ENCODE data around the gene CCDC13. TPM values are rescaled to one million over a fixed set of nuclear protein-coding genes. Genes with fewer than 3 reads are reported as not detected.
A peak's percentile ranks its signal among the peaks of the same experiment; 100 is the strongest.

The CCDC13 gene
- total and polyA plus RNA-seq, 4 donors = 1.9 to 7.6 (median 3.2) TPM

DNA sequence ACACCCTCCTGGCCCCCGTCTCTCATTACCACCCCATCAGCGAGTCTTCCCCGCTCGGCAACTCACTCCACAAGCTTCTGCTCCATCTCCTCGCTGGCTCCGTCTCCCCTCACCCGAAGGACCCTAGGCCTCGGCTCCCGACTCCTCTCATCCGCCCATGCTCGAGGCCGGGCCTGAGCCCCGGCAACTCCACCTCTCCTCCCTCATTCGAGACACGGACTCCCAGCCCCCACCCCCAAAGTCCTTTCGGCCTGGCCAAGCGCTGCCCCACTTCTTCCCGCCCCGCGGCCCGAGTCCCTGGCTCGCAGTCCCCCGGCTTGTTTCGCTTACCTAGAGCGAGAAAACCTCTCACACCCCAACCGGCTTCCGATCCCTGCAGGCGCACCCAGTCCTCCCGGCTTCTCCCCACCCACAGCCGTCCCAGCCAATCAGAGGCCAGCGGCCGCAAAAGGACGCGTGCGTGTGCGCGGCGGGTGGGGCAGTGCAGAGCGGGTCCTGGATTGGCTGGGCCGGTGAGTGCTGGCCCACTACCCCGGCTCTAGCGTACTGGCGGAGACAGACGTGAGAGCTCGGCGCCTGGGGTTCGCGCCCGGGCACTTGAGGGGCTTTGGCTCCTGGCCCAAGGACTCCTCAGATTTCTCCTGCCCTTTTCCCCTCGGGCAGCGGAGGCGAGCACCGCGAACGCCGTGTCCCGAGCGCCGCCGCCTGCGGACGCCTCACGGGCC is 31.2 kb upstream of the CCDC13 start, which contains the start of gene HIGD1A:
HIGD1A (minus strand) TSS at position 385 of the 725 bp plus-strand sequence. CDS start 10,237 bp downstream, outside the sequence.
- Histone ChIP-seq H3K36me3 (ENCODE audit: control insufficient read depth in 4 of 4, insufficient read depth in 4 of 4, low read length in 4 of 4) (no peaks in the 10 kb centered on the region), H3K27me3 (ENCODE audit: control insufficient read depth in 3 of 3, insufficient read depth in 3 of 3, low read length in 2 of 3) (no peaks in the 10 kb centered on the region), H3K27ac (ENCODE audit: low read depth in 1 of 2, low read length in 1 of 2) (peak within 1 kb of the TSS; percentile 94 to 96), H3K4me1 (ENCODE audit: control insufficient read depth in 5 of 5, insufficient read depth in 5 of 5, low read length in 5 of 5) (peaks cover 7 to 24% (median 10%) of the 10 kb centered on the region in 5 donors), H3K9ac (ENCODE audit: insufficient read depth in 1 of 2, low read length in 2 of 2) (peak within 1 kb of the TSS; percentile 81 to 97), H3K9me3 (ENCODE audit: control insufficient read depth in 4 of 4, insufficient read depth in 3 of 4, low read length in 3 of 4) (no peaks in the 10 kb centered on the region), H3K4me3 (peak within 1 kb of the TSS; percentile 83)
- peak; percentile 99 for ATAC-seq (ENCODE audit: insufficient read depth, low FRiP score)
- peak; percentile 96 to 97 (median 97) for DNase-seq
- no peak for TF ChIP-seq CTCF (IDR thresholded peaks at IDR 0.05; ENCODE audit: control extremely low read depth, extremely low read depth)
- WGBS, 2 donors = 0 to 1% methylated on average over 55 to 63 of the region's 63 CpGs

GRCh38 chr3:42803414-42804105 is 30.5 kb upstream of the CCDC13 start:
- Histone ChIP-seq H3K4me3 (peak overlapping the region; percentile 83), H3K27ac (ENCODE audit: low read depth in 1 of 2, low read length in 1 of 2) (peak overlapping the region; percentile 94 to 96), H3K9ac (ENCODE audit: insufficient read depth in 1 of 2, low read length in 2 of 2) (peak overlapping the region; percentile 71 to 97), H3K27me3 (ENCODE audit: control insufficient read depth in 3 of 3, insufficient read depth in 3 of 3, low read length in 2 of 3) (no peaks in the 10 kb centered on the region), H3K36me3 (ENCODE audit: control insufficient read depth in 4 of 4, insufficient read depth in 4 of 4, low read length in 4 of 4) (no peaks in the 10 kb centered on the region), H3K9me3 (ENCODE audit: control insufficient read depth in 4 of 4, insufficient read depth in 3 of 4, low read length in 3 of 4) (no peaks in the 10 kb centered on the region), H3K4me1 (ENCODE audit: control insufficient read depth in 5 of 5, insufficient read depth in 5 of 5, low read length in 5 of 5) (peaks cover 7 to 24% (median 10%) of the 10 kb centered on the region in 5 donors)
- ATAC-seq (ENCODE audit: insufficient read depth, low FRiP score) (peak; percentile 17), DNase-seq (peak; percentile 57 to 66 (median 60))
- no peak for TF ChIP-seq CTCF (IDR thresholded peaks at IDR 0.05; ENCODE audit: control extremely low read depth, extremely low read depth)
- WGBS, 2 donors = 2 to 3% methylated on average over 33 of the region's 33 CpGs

DNA sequence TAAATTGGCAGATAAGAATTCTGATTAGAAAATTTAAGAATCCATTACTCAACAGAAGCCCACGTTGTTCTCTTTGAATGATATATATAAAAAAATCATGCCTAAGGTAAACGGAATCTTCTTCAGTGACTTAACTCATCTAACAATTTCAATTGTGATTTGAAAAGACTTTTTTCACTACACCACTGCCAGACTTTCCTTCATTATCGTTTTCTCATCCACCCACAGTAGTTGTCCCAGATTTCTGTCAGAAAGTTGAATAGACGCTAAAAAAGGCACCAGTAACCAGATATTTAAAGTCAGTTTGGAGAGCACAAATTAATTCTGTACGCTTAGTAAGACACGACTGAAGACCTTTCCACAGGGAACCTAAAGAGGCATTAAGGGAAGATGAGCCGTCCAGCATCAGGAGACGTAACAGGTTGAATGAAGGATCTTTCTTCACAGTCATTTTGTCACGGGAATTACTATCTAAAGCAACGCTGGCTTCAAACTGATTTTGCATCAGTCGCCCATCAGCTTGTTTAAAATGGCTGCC is 29.9 kb upstream of the CCDC13 start:
- DNase-seq (no peak), ATAC-seq (ENCODE audit: insufficient read depth, low FRiP score) (no peak)
- Histone ChIP-seq H3K27me3 (ENCODE audit: control insufficient read depth in 3 of 3, insufficient read depth in 3 of 3, low read length in 2 of 3) (no peaks in the 10 kb centered on the region), H3K4me1 (ENCODE audit: control insufficient read depth in 5 of 5, insufficient read depth in 5 of 5, low read length in 5 of 5) (peaks cover 7 to 24% (median 10%) of the 10 kb centered on the region in 5 donors), H3K4me3 (peak overlapping the region; percentile 83), H3K9ac (ENCODE audit: insufficient read depth in 1 of 2, low read length in 2 of 2) (peak overlapping the region; percentile 71 to 97), H3K36me3 (ENCODE audit: control insufficient read depth in 4 of 4, insufficient read depth in 4 of 4, low read length in 4 of 4) (no peaks in the 10 kb centered on the region), H3K27ac (ENCODE audit: low read depth in 1 of 2, low read length in 1 of 2) (peak overlapping the region; percentile 94 to 96), H3K9me3 (ENCODE audit: control insufficient read depth in 4 of 4, insufficient read depth in 3 of 4, low read length in 3 of 4) (no peaks in the 10 kb centered on the region)
- TF ChIP-seq CTCF (IDR thresholded peaks at IDR 0.05; ENCODE audit: control extremely low read depth, extremely low read depth) = no peak
- WGBS, 2 donors = 58 to 74% methylated on average over 11 of the region's 11 CpGs
